C4-2B (cell line): ENCODE results near the gene EEIG1.

Experiments
- CTCF ChIP-seq: fragments of 450-650 bp; conservative IDR thresholded peaks from 2 replicates; pipeline ENCODE4 v1.5.1; 2017; ENCODE audit warnings: mild to moderate bottlenecking
- ZFX ChIP-seq: fragments of 450-650 bp; IDR thresholded peaks from 2 replicates; pipeline ENCODE4 v1.6.1; 2017

DNA sequence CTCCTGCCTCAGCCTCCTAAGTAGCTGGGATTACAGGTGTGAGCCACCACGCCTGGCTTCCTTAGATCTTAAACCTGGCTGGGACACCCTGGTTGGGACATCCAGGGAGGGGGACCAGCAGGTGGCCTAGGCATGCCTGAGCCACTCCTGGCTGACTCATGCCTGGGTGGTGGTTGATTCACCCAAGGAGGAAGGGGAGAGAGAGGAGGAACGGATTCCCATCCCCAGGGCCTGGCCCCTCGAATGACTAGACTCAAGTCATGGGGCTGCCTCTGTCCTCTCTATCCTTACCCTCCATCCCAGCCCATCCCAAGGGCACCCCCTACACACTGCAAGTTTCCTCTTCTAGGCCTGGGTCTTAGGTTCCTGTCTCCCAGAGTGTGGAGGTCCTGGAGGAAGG is 12.7 kb downstream of the EEIG1 start:
- TF ChIP-seq CTCF (no peak), ZFX (no peak)
